ENCODE results near the gene CTNNAL1. TPM values are rescaled to one million over a fixed set of nuclear protein-coding genes. Genes with fewer than 3 reads are reported as not detected.
"Not testable (repeated sequence)": the region's sequence is repeated elsewhere in the genome, so short reads cannot be mapped to it uniquely, and the experiment has no call there.

The CTNNAL1 gene
- total and polyA plus RNA-seq, 4 donors: 25.3 to 84.8 (median 53.8) TPM

GRCh38 chr9:108899023-108899695, 114.1 kb downstream of the CTNNAL1 start:
- H3K27ac ChIP-seq (ENCODE audit: low read depth, low read length); DNase-seq (ENCODE audit: low read depth in 4 of 6, low spot score in 6 of 6); H3K27me3 ChIP-seq (ENCODE audit: control insufficient read depth, insufficient read depth, low read length); H3K9me3 ChIP-seq (ENCODE audit: control insufficient read depth, insufficient read depth, low read length); H3K4me3 ChIP-seq (ENCODE audit: low read depth, low read length); H3K4me1 ChIP-seq (ENCODE audit: control insufficient read depth, insufficient read depth, low read length): not testable (repeated sequence)
- H3K36me3 ChIP-seq (ENCODE audit: control insufficient read depth, insufficient read depth, low read length): peaks cover 44% of the 10 kb centered on the region
- 84% methylated on average over 4 of the region's 8 CpGs for WGBS (ENCODE audit: insufficient coverage)

- no peak overlapping the region for H3K27ac ChIP-seq (ENCODE audit: low read depth, low read length)
- H3K4me3 ChIP-seq (ENCODE audit: low read depth, low read length): no peak overlapping the region
- H3K27me3 ChIP-seq (ENCODE audit: control insufficient read depth, insufficient read depth, low read length): no peaks in the 10 kb centered on the region
- no peaks in the 10 kb centered on the region for H3K9me3 ChIP-seq (ENCODE audit: control insufficient read depth, insufficient read depth, low read length)
- H3K36me3 ChIP-seq (ENCODE audit: control insufficient read depth, insufficient read depth, low read length): peaks cover 43% of the 10 kb centered on the region
- H3K4me1 ChIP-seq (ENCODE audit: control insufficient read depth, insufficient read depth, low read length): no peaks in the 10 kb centered on the region
- no CpG with 5 or more reads among the region's 2 CpGs for WGBS (ENCODE audit: insufficient coverage)
- DNase-seq (ENCODE audit: low read depth in 4 of 6, low spot score in 6 of 6): no peak
Observed at GRCh38 chr9:108897324-108898096, 115.8 kb downstream of the CTNNAL1 start.

- H3K4me1 ChIP-seq (ENCODE audit: control insufficient read depth, insufficient read depth, low read length): no peaks in the 10 kb centered on the region
- H3K36me3 ChIP-seq (ENCODE audit: control insufficient read depth, insufficient read depth, low read length): peaks cover 46% of the 10 kb centered on the region
- H3K27ac ChIP-seq (ENCODE audit: low read depth, low read length): no peak overlapping the region
- no peak overlapping the region for H3K4me3 ChIP-seq (ENCODE audit: low read depth, low read length)
- no peaks in the 10 kb centered on the region for H3K27me3 ChIP-seq (ENCODE audit: control insufficient read depth, insufficient read depth, low read length)
- DNase-seq (ENCODE audit: low read depth in 4 of 6, low spot score in 6 of 6): no peak
- WGBS (ENCODE audit: insufficient coverage): no CpG with 5 or more reads among the region's 4 CpGs
- no peaks in the 10 kb centered on the region for H3K9me3 ChIP-seq (ENCODE audit: control insufficient read depth, insufficient read depth, low read length)
Observed at GRCh38 chr9:108894225-108894997, 118.9 kb downstream of the CTNNAL1 start.

Small RNAs within 50 kb of the gene (small RNA-seq; reads per million reads assigned to genes)
- gene MIR32 (ENCODE audit: low replicate concordance) (12.8 reads per million, percentile 96 among the genes with 10 or more reads in this experiment), gene RF00019 (ENCODE audit: low replicate concordance) (not detected)

Other genes starting within 250 kb of the CTNNAL1 start
- not detected for gene ACTL7B, start 157.5 kb downstream of the CTNNAL1 start, total RNA-seq
- not detected for gene ACTL7B, start 157.5 kb downstream of the CTNNAL1 start, polyA plus RNA-seq (ENCODE audit: insufficient read length in 2 of 2)
- gene ACTL7A, start 151.2 kb downstream of the CTNNAL1 start, total RNA-seq: not detected
- not detected for gene ACTL7A, start 151.2 kb downstream of the CTNNAL1 start, polyA plus RNA-seq (ENCODE audit: insufficient read length in 2 of 2)
- 10 to 100 TPM; 41.9 to 60.2 TPM for gene ELP1, start 79.4 kb downstream of the CTNNAL1 start, total RNA-seq
- 10 to 100 TPM; 53.4 to 57.0 TPM for gene ELP1, start 79.4 kb downstream of the CTNNAL1 start, polyA plus RNA-seq (ENCODE audit: insufficient read length in 2 of 2)
- 10 to 100 TPM; 10.2 to 14.9 TPM for gene ABITRAM, start 79.1 kb downstream of the CTNNAL1 start, total RNA-seq
- 10 to 100 TPM; 24.5 to 24.8 TPM for gene ABITRAM, start 79.1 kb downstream of the CTNNAL1 start, polyA plus RNA-seq (ENCODE audit: insufficient read length in 2 of 2)
- 10 to 100 TPM; 57.6 to 82.8 TPM for gene TMEM245, start 106.4 kb upstream of the CTNNAL1 start, total RNA-seq
- gene TMEM245, start 106.4 kb upstream of the CTNNAL1 start, polyA plus RNA-seq (ENCODE audit: insufficient read length in 2 of 2): 10 to 100 TPM; 34.7 to 40.6 TPM
- 10 to 100 TPM; 19.7 to 86.7 TPM for gene FRRS1L, start 153.8 kb upstream of the CTNNAL1 start, total RNA-seq
- gene FRRS1L, start 153.8 kb upstream of the CTNNAL1 start, polyA plus RNA-seq (ENCODE audit: insufficient read length in 2 of 2): 10 to 100 TPM; 77.4 to 86.4 TPM